ENCODE data around the gene HABP4.

Gene HABP4

GRCh38 chr9:96458226-96458625 lies 8.3 kb downstream of the HABP4 start:
- in situ Hi-C loops (cut with MboI; ENCODE audit: low pct_unique_long_range_greater_than_20kb, low sequenced_read_pairs, unreplicated experiment): no loop called here
- DNase-seq (ENCODE audit: low spot score): no peak
- TF ChIP-seq CTCF (IDR thresholded peaks at IDR 0.05; ENCODE audit: extremely low read depth, insufficient read depth, missing control alignments): no peak

- no peak for DNase-seq (ENCODE audit: low spot score)
- TF ChIP-seq CTCF (IDR thresholded peaks at IDR 0.05; ENCODE audit: extremely low read depth, insufficient read depth, missing control alignments): no peak
- in situ Hi-C loops (cut with MboI; ENCODE audit: low pct_unique_long_range_greater_than_20kb, low sequenced_read_pairs, unreplicated experiment): no loop called here
These were observed 9.5 kb downstream of the HABP4 start for GRCh38 chr9:96459268-96460007.

GRCh38 chr9:96460470-96460869 lies 10.5 kb downstream of the HABP4 start:
- in situ Hi-C loops (cut with MboI; ENCODE audit: low pct_unique_long_range_greater_than_20kb, low sequenced_read_pairs, unreplicated experiment): no loop called here
- no peak for TF ChIP-seq CTCF (IDR thresholded peaks at IDR 0.05; ENCODE audit: extremely low read depth, insufficient read depth, missing control alignments)
- DNase-seq (ENCODE audit: low spot score): no peak

GRCh38 chr9:96460882-96461281 lies 10.9 kb downstream of the HABP4 start:
- in situ Hi-C loops (cut with MboI; ENCODE audit: low pct_unique_long_range_greater_than_20kb, low sequenced_read_pairs, unreplicated experiment): no loop called here
- TF ChIP-seq CTCF (IDR thresholded peaks at IDR 0.05; ENCODE audit: extremely low read depth, insufficient read depth, missing control alignments): no peak
- no peak for DNase-seq (ENCODE audit: low spot score)

GRCh38 chr9:96461336-96461735 lies 11.4 kb downstream of the HABP4 start:
- no peak for DNase-seq (ENCODE audit: low spot score)
- TF ChIP-seq CTCF (IDR thresholded peaks at IDR 0.05; ENCODE audit: extremely low read depth, insufficient read depth, missing control alignments): no peak
- in situ Hi-C loops (cut with MboI; ENCODE audit: low pct_unique_long_range_greater_than_20kb, low sequenced_read_pairs, unreplicated experiment): no loop called here

- no peak for DNase-seq (ENCODE audit: low spot score)
- in situ Hi-C loops (cut with MboI; ENCODE audit: low pct_unique_long_range_greater_than_20kb, low sequenced_read_pairs, unreplicated experiment): no loop called here
- TF ChIP-seq CTCF (IDR thresholded peaks at IDR 0.05; ENCODE audit: extremely low read depth, insufficient read depth, missing control alignments): no peak
These were observed 12.6 kb downstream of the HABP4 start for GRCh38 chr9:96462541-96462940.
